ENCODE results near the gene ATP2B2.

- TF ChIP-seq OSR1 (CRISPR knock-in tag; IDR thresholded peaks at IDR 0.05) (no peak), BACH2 (CRISPR knock-in tag; IDR thresholded peaks at IDR 0.05; ENCODE audit: borderline replicate concordance) (no peak)
Measured at GRCh38 chr3:10394491-10395025, 110.8 kb downstream of the ATP2B2 start.

Data from SK-N-SH treated with all-trans-retinoic acid at 6 μM for 48 hours (cell line).